Sigmoid colon (tissue), 7 donors: Measurements from ENCODE around the gene RDH11. TPM values are rescaled to one million over a fixed set of nuclear protein-coding genes. Genes with fewer than 3 reads are reported as not detected.

ENCODE experiments used
- DNase-seq: peaks from one replicate; pipeline ENCODE4 v3.0.0-alpha.2; 2019
- H3K27ac ChIP-seq, 4 donors: fragments of 200-600 bp; sonication (generic); one replicate each; pipeline ENCODE4 v1.5.1; 2016 to 2019; ENCODE audit warnings: mild to moderate bottlenecking in 1 of 4
- H3K27me3 ChIP-seq, 3 donors: fragments of 200-600 bp; sonication (generic); one replicate each; pipeline ENCODE4 v1.5.1; 2019; ENCODE audit warnings: mild to moderate bottlenecking in 1 of 3
- H3K36me3 ChIP-seq, 4 donors: fragments of 200-600 bp; sonication (generic); one replicate each; pipeline ENCODE4 v1.5.1; 2016 to 2019
- H3K4me1 ChIP-seq, 4 donors: fragments of 200-600 bp; sonication (generic); one replicate each; pipeline ENCODE4 v1.5.1; 2017 to 2019
- H3K4me3 ChIP-seq, 4 donors: fragments of 200-600 bp; sonication (generic); one replicate each; pipeline ENCODE4 v1.5.1; 2017 to 2019; ENCODE audit warnings: mild to moderate bottlenecking in 2 of 4, moderate library complexity in 1 of 4
- H3K9me3 ChIP-seq, 4 donors: fragments of 200-600 bp in 3 of 4; sonication (generic) in 3 of 4; one replicate each; pipeline versions ENCODE4 v1.5.1 to v1.6.1; 2013 to 2019
- EP300 ChIP-seq, 4 donors: sonication (generic); formaldehyde crosslinking; IDR thresholded peaks; one replicate each; pipeline ENCODE4 v1.6.1; 2017; ENCODE audit warnings: antibody characterized with exemption in 4 of 4
- POLR2A ChIP-seq, 2 donors: fragments of 450-650 bp; IDR thresholded peaks; one replicate each; pipeline ENCODE4 v1.6.1; 2016; ENCODE audit warnings: antibody characterized with exemption in 2 of 2, mild to moderate bottlenecking in 2 of 2, moderate library complexity in 2 of 2
- POLR2AphosphoS5 ChIP-seq, 4 donors: sonication (generic); formaldehyde crosslinking; IDR thresholded peaks; one replicate each; pipeline ENCODE4 v1.6.1; 2017; ENCODE audit warnings: antibody characterized with exemption in 4 of 4
- WGBS, 2 donors: extraction: QIAGEN DNeasy Blood & Tissue Kit; methylation state at CpG; one replicate each; pipeline ENCODE4 v1.1.7; 2013; 5-methylcytosine and 5-hydroxymethylcytosine counted together
- intact Hi-C: fragments of 100-400 bp; cut with DNase I; formaldehyde crosslinking; loops from one replicate; pipeline ENCODE4 v1.15.1; 2023
- polyA plus RNA-seq, 3 donors: library from polyadenylated mRNA; stranded (reverse); fragments of 200-250 nt; gene quantifications; one replicate each; pipeline ENCODE4 v1.2.3, GENCODE V29; 2013
- total RNA-seq, 4 donors: library from RNA; depleted of rRNA; stranded (reverse); fragments of >200 nt; gene quantifications; one replicate each; pipeline ENCODE4 v1.1.0, GENCODE V29; 2016
- TF ChIP-seq, protein P1 (sequence below), 4 experiments: fragments of 450-650 bp in 3 of 4; fragments of 200-600 bp in 1 of 4; IDR thresholded peaks; one replicate each; pipeline ENCODE4 v1.5.1; 2016 to 2019; ENCODE audit warnings: antibody characterized with exemption in 4 of 4, mild to moderate bottlenecking in 3 of 4, moderate library complexity in 2 of 4
- donor health status: healthy with polysubstance abuse.
- donor health status: Bipolar disorder and iron deficiency.
- donor health status: healthy.

The RDH11 gene
- total and polyA plus RNA-seq, 7 donors = 4.2 to 58.5 (median 34.9) TPM

DNA sequence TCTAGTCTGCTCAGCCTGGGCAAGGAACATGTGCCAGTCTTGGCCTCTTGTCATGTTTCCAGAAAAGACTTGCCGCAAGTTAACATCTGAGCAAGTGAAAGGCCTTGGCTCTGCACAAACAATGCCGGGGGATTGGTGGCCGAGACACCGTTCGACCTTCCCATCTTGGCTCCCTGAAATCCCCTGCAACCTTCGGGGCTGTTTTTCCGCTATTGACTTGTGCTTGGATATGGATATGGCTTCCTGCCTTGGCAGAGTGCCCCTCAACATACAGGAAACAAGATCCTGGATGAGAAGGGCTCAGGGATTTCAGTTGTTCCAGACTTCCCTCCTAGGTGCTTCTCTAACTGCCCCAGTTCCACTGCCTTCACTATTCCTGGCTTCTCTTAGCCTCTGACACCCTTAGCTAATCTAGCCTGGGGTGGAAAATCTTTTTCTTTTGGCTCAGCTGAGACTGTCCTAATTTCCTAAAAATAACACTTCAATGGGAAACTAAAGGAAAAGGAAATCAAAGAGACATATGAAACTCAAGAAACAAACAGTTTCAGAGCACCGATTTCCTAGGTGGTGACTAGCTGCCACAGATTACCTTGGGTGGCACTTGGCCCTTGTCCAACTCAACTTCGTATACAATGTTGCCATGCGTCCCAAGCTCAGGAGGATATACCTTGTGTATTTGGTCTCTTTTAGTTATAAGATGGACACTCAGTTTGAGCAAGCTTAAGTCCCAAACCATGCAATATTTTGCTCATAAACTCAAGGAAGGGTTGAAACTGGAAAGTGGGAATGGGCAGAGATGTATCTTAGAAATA lies 40.0 kb upstream of the RDH11 start:
- DNase-seq = no peak
- Histone ChIP-seq H3K27me3 (no peaks in the 10 kb centered on the region), H3K9me3 (no peaks in the 10 kb centered on the region), H3K4me3 (no peak overlapping the region), H3K27ac (no peak overlapping the region), H3K4me1 (no peaks in the 10 kb centered on the region), H3K36me3 (no peaks in the 10 kb centered on the region)
- TF ChIP-seq POLR2AphosphoS5 (IDR thresholded peaks at IDR 0.05) (no peak), EP300 (IDR thresholded peaks at IDR 0.05) (no peak), POLR2A (IDR thresholded peaks at IDR 0.05) (no peak)
- TF ChIP-seq, protein P1, sequence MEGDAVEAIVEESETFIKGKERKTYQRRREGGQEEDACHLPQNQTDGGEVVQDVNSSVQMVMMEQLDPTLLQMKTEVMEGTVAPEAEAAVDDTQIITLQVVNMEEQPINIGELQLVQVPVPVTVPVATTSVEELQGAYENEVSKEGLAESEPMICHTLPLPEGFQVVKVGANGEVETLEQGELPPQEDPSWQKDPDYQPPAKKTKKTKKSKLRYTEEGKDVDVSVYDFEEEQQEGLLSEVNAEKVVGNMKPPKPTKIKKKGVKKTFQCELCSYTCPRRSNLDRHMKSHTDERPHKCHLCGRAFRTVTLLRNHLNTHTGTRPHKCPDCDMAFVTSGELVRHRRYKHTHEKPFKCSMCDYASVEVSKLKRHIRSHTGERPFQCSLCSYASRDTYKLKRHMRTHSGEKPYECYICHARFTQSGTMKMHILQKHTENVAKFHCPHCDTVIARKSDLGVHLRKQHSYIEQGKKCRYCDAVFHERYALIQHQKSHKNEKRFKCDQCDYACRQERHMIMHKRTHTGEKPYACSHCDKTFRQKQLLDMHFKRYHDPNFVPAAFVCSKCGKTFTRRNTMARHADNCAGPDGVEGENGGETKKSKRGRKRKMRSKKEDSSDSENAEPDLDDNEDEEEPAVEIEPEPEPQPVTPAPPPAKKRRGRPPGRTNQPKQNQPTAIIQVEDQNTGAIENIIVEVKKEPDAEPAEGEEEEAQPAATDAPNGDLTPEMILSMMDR (IDR thresholded peaks at IDR 0.05) = no peak
- WGBS, 2 donors = 80 to 89% methylated on average over 10 of the region's 10 CpGs
- intact Hi-C loops = no loop called here

DNA sequence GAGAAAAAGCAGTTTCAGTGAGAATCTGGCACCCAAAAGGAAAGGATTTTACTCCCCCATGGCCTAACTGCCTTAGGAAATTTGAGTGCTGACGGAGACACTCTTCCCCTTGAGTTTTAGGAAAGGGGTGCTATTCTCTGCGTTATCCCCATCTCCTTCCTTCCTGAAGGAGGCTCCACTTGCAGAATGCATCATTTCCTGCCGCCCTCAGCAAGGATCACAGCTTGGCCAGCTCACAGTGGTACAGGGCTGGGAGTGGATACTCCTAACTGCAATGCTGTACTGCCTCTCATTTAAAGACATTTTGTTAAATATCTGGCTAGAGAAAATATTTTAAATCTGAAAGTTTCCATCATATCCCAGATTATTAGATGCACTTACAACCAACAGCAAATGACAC lies 39.1 kb upstream of the RDH11 start:
- no peak for TF ChIP-seq POLR2AphosphoS5 (IDR thresholded peaks at IDR 0.05)
- no peak for TF ChIP-seq POLR2A (IDR thresholded peaks at IDR 0.05)
- TF ChIP-seq, protein P1 (IDR thresholded peaks at IDR 0.05) = no peak
- no peak for TF ChIP-seq EP300 (IDR thresholded peaks at IDR 0.05)
- Histone ChIP-seq H3K27me3 (no peaks in the 10 kb centered on the region), H3K27ac (no peak overlapping the region), H3K36me3 (no peaks in the 10 kb centered on the region), H3K4me1 (no peaks in the 10 kb centered on the region), H3K4me3 (no peak overlapping the region), H3K9me3 (no peaks in the 10 kb centered on the region)
- intact Hi-C loops = no loop called here
- WGBS, 2 donors = 80 to 91% methylated on average over 3 of the region's 3 CpGs
- no peak for DNase-seq

DNA sequence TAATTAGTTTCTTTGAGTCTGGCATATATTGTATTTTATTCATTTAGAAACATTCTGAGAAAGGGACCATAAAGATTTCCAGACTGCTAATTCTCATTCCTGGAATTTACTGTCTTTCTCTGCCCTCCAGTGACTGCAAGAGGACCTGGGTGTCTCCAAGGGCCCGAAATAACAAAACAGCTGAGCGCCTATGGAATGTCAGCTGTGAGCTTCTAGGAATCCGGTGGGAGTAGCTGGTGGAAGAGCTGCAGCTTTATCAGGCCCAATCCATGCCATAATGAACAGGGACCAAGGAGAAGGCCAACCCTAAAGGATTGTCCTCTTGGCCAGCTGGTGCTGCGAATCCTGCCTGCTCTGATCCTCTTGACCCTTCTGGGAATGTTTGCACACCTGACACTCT lies 38.1 kb upstream of the RDH11 start:
- no peak for DNase-seq
- no peak overlapping the region for H3K27ac ChIP-seq
- WGBS, 2 donors = 87 to 90% methylated on average over 4 of the region's 4 CpGs
- H3K36me3 ChIP-seq = no peaks in the 10 kb centered on the region
- H3K27me3 ChIP-seq = no peaks in the 10 kb centered on the region
- H3K4me3 ChIP-seq = no peak overlapping the region
- TF ChIP-seq EP300 (IDR thresholded peaks at IDR 0.05) = no peak
- no peak for TF ChIP-seq POLR2A (IDR thresholded peaks at IDR 0.05)
- no peak for TF ChIP-seq POLR2AphosphoS5 (IDR thresholded peaks at IDR 0.05)
- TF ChIP-seq, protein P1 (IDR thresholded peaks at IDR 0.05) = no peak
- no peaks in the 10 kb centered on the region for H3K9me3 ChIP-seq
- intact Hi-C loops = no loop called here
- no peaks in the 10 kb centered on the region for H3K4me1 ChIP-seq

DNA sequence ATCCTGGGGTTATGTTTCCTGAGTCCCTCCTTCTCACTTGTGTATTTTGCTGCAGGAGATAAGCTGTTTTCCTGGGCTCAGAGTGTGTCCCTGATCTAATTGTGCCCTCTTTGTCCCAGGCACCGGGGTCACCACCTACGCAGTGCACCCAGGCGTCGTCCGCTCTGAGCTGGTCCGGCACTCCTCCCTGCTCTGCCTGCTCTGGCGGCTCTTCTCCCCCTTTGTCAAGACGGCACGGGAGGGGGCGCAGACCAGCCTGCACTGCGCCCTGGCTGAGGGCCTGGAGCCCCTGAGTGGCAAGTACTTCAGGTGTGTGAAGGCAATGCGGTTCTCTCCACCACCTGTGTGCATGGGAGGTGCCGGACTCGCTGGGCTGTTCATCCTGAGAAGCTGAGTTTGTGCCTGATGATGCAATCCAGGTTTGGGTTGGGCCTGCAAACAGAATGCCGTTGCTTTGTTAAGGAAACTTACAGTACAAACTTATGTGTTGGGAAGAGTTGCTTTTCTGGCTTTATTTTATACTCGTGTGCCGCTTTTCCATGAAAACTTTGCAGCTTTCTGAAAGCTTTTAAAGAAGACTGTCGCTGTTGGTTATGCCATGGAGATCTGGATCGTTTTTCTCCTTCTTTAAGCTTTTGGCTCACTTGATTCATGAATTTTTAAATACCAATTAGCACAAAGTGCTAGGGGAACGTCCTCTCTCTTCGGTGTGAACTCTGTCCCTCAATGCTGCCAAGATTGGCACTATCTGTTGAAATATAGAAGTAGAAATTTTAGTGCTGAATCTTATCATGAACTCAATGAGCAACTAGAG lies 33.7 kb upstream of the RDH11 start:
- DNase-seq = no peak
- Histone ChIP-seq H3K36me3 (no peaks in the 10 kb centered on the region), H3K4me3 (no peak overlapping the region), H3K4me1 (no peaks in the 10 kb centered on the region), H3K27me3 (no peaks in the 10 kb centered on the region), H3K27ac (no peak overlapping the region), H3K9me3 (no peaks in the 10 kb centered on the region)
- 24 to 59% methylated on average over 21 of the region's 21 CpGs for WGBS, 2 donors
- TF ChIP-seq POLR2A (IDR thresholded peaks at IDR 0.05) = no peak
- no peak for TF ChIP-seq EP300 (IDR thresholded peaks at IDR 0.05)
- no peak for TF ChIP-seq POLR2AphosphoS5 (IDR thresholded peaks at IDR 0.05)
- TF ChIP-seq, protein P1 (IDR thresholded peaks at IDR 0.05) = no peak
- intact Hi-C loops = no loop called here
